MCF 10A (cell line): ENCODE results near the gene CCDC179. TPM values are rescaled to one million over a fixed set of nuclear protein-coding genes. Genes with fewer than 3 reads are reported as not detected.

Experiments
- BruUV-seq: library from RNA; stranded (reverse); fragments of 400-500 nt; replicated peaks from 2 replicates; lab custom pipeline; 2021; lab: Mats Ljungman, UMichigan
- CTCF ChIA-PET: fragments of 300-600 bp; sonication (Branson Sonifier 250); formaldehyde crosslinking; extraction: SDS; loops from one replicate; lab custom pipeline; 2021; ENCODE audit warnings: antibody characterized with exemption, inconsistent platforms; lab: Yijun Ruan, JAX
- POLR2A ChIA-PET: fragments of 300-600, 350-650 bp; sonication (Branson Sonifier 250); formaldehyde crosslinking; extraction: SDS; loops from one replicate; lab custom pipeline; 2020; ENCODE audit warnings: antibody characterized with exemption, inconsistent platforms; lab: Yijun Ruan, JAX
- DNase-seq: peaks from one replicate; pipeline ENCODE4 v3.0.0-alpha.2; 2018; ENCODE audit not compliant: unreplicated experiment
- H3K27ac Mint-ChIP-seq: one replicate; pipeline ENCODE4 v1.8.0; 2022; ENCODE audit warnings: mild to moderate bottlenecking, low read depth, mixed read lengths; ENCODE audit not compliant: unreplicated experiment
- H3K27me3 Mint-ChIP-seq: one replicate; pipeline ENCODE4 v1.8.0; 2022; ENCODE audit warnings: mixed read lengths; ENCODE audit not compliant: insufficient read depth, unreplicated experiment
- H3K36me3 Mint-ChIP-seq: one replicate; pipeline ENCODE4 v1.8.0; 2022; ENCODE audit warnings: mild to moderate bottlenecking, moderate library complexity, mixed read lengths; ENCODE audit not compliant: insufficient read depth, unreplicated experiment
- H3K4me1 Mint-ChIP-seq: one replicate; pipeline ENCODE4 v1.8.0; 2022; ENCODE audit warnings: mixed read lengths; ENCODE audit not compliant: insufficient read depth, unreplicated experiment
- H3K4me3 Mint-ChIP-seq: one replicate; pipeline ENCODE4 v1.8.0; 2022; ENCODE audit warnings: mild to moderate bottlenecking, moderate library complexity, mixed read lengths; ENCODE audit not compliant: unreplicated experiment
- H3K9me3 Mint-ChIP-seq: one replicate; pipeline ENCODE4 v1.8.0; 2022; ENCODE audit warnings: mixed read lengths; ENCODE audit not compliant: unreplicated experiment
- CTCF ChIP-seq: fragments of 200-600 bp; IDR thresholded peaks from one replicate; pipeline ENCODE4 v1.8.0; 2022; ENCODE audit warnings: antibody characterized with exemption, mild to moderate bottlenecking; ENCODE audit not compliant: unreplicated experiment
- intact Hi-C: fragments of 100-400 bp; cut with micrococcal nuclease; formaldehyde crosslinking; loops from 2 replicates; pipeline ENCODE4 v1.14.1; 2022
- total RNA-seq: library from RNA; stranded (reverse); gene quantifications from 2 replicates; pipeline ENCODE4 v1.2.3, GENCODE V29; 2022

CCDC179 gene
- total RNA-seq, 1 experiment from 2014 or later = not detected

GRCh38 chr11:22878604-22879003 is 18.3 kb upstream of the CCDC179 start:
- ChIA-PET POLR2A (no interaction called here), CTCF (interaction anchor here (0.9 kb wide), 1 partner anchor 50 kb away, joined by 3 read pairs; no protein-coding TSS in a partner anchor)
- intact Hi-C loops = loop anchor here (5.0 kb wide), 2 partner anchors 44 to 674 kb away; no protein-coding TSS in a partner anchor
- Mint-ChIP-seq H3K4me1 (no peaks in the 10 kb centered on the region), H3K27me3 (peaks cover 46% of the 10 kb centered on the region), H3K9me3 (no peaks in the 10 kb centered on the region), H3K27ac (no peak overlapping the region), H3K4me3 (no peak overlapping the region), H3K36me3 (no peaks in the 10 kb centered on the region)
- no peak for TF ChIP-seq CTCF
- no TSS peak for BruUV-seq
- DNase-seq = no peak

DNA sequence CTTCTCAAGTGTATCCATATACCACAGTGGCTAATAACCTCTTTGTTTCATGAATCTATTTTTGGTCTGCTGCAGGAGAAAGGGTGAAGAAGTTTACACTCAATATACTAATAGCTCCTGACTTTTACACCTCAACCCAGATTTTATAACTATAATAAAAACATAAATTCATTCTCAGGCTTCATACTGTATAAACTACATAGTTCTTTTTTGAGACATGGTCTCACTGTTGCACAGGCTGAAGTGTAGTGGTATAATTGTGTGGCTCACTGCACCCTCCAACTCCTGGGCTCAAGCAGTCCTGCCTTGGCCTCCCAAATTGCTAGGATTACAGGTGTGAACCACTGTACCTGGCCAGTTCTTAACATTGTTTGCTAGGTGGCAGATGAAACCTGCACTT is 17.8 kb upstream of the CCDC179 start:
- CTCF ChIA-PET = interaction anchor here (0.6 to 3.3 kb wide), 4 partner anchors 48 to 928 kb away, joined by 3 to 16 read pairs (median 3); no protein-coding TSS in a partner anchor
- BruUV-seq = no TSS peak
- H3K27ac Mint-ChIP-seq = no peak overlapping the region
- peaks cover 46% of the 10 kb centered on the region for H3K27me3 Mint-ChIP-seq
- no peaks in the 10 kb centered on the region for H3K9me3 Mint-ChIP-seq
- TF ChIP-seq CTCF = no peak
- POLR2A ChIA-PET = no interaction called here
- H3K4me3 Mint-ChIP-seq = no peak overlapping the region
- H3K36me3 Mint-ChIP-seq = no peaks in the 10 kb centered on the region
- DNase-seq = no peak
- H3K4me1 Mint-ChIP-seq = no peaks in the 10 kb centered on the region
- intact Hi-C loops = loop anchor here (5.0 kb wide), 2 partner anchors 44 to 674 kb away; no protein-coding TSS in a partner anchor

DNA sequence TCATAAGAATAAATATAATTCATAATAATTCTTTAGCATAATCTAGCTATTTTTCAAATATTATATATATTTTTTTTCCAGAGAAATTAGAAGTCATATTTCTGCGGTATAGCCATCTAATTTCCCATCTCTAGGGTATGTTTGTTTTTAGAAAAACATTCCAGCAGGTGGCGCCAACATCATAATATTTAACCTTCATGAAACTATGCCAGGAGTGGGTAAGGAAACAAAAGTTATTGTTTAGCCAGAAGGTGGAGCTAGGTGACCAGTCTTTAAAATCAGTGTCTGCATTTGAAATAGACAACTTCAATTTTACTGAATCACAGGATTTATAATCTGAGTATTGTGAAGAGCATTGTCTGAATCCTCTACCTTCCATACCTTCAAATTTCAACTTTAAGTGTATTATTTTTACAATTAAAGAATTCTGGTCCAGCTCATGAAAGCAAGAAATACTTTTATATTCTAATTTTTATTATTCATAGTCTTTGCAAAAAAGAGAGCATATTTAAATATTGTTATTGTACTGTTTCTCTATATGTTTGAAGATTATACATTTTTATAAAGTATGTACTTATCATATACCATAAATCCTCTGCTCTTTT is 15.7 kb upstream of the CCDC179 start:
- H3K27ac Mint-ChIP-seq = no peak overlapping the region
- peaks cover 45% of the 10 kb centered on the region for H3K27me3 Mint-ChIP-seq
- no peaks in the 10 kb centered on the region for H3K4me1 Mint-ChIP-seq
- TF ChIP-seq CTCF = peak; percentile 65
- no peaks in the 10 kb centered on the region for H3K9me3 Mint-ChIP-seq
- ChIA-PET CTCF (interaction anchor here (0.6 to 3.3 kb wide), 13 partner anchors 9 to 1678 kb away, joined by 3 to 16 read pairs (median 4); partner anchors contain the start of genes CCDC179 and SVIP), POLR2A (no interaction called here)
- no TSS peak for BruUV-seq
- no peak overlapping the region for H3K4me3 Mint-ChIP-seq
- intact Hi-C loops = loop anchor here (5.0 kb wide), 2 partner anchors 46 to 676 kb away; no protein-coding TSS in a partner anchor
- peak; percentile 90 for DNase-seq
- H3K36me3 Mint-ChIP-seq = no peaks in the 10 kb centered on the region

DNA sequence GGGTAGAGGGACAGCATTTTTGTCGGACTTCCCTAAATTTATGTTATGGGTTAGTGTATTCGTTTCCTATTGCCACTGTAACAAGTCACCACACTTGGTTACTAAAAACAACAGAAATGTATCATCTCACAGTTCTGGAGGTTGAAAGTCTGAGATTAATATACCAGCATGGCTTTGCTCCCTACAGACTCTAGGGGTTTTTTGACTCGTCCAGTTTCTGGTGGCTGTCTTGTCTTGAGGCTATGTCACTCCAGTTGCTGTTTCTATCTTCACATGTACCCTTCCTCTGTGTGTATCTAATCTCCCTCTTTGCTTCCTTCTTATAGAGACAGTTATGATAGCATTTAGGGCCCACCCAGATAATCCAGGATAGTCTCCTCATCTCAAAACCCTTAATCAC is 9.1 kb upstream of the CCDC179 start:
- Mint-ChIP-seq H3K36me3 (no peaks in the 10 kb centered on the region), H3K27ac (no peak overlapping the region), H3K27me3 (peaks cover 17% of the 10 kb centered on the region), H3K4me1 (no peaks in the 10 kb centered on the region), H3K9me3 (no peaks in the 10 kb centered on the region), H3K4me3 (no peak overlapping the region)
- no peak for DNase-seq
- CTCF ChIA-PET = no interaction called here
- no TSS peak for BruUV-seq
- TF ChIP-seq CTCF = no peak
- POLR2A ChIA-PET = no interaction called here
- intact Hi-C loops = no loop called here
